ENCODE measurements around the gene VSTM2B.

- no peak for TF ChIP-seq CTCF (conservative IDR thresholded peaks at IDR 0.05; ENCODE audit: low read depth, low read length)
- TF ChIP-seq POLR2A (IDR thresholded peaks at IDR 0.05; ENCODE audit: low read depth, low read length): no peak
- no peak for TF ChIP-seq USF2 (IDR thresholded peaks at IDR 0.05; ENCODE audit: low read depth, low read length)
- TF ChIP-seq RFX5 (IDR thresholded peaks at IDR 0.05; ENCODE audit: low read depth, low read length): no peak
- no peak for TF ChIP-seq FOS (IDR thresholded peaks at IDR 0.05; ENCODE audit: low read depth, low read length)
- TF ChIP-seq RAD21 (IDR thresholded peaks at IDR 0.05; ENCODE audit: low read length): no peak
- TF ChIP-seq NFE2L2 (IDR thresholded peaks at IDR 0.05; ENCODE audit: low read depth, low read length): no peak
These were observed 2.2 kb upstream of the VSTM2B start for GRCh38 chr19:29523568-29523967.

All from IMR-90 (cell line).